Measurements from ENCODE around the gene HLX. TPM values are rescaled to one million over a fixed set of nuclear protein-coding genes. Genes with fewer than 3 reads are reported as not detected.

Gene HLX
- total RNA-seq, 1 experiment from 2014 or later = not detected

- no peaks in the 10 kb centered on the region for H3K36me3 ChIP-seq (ENCODE audit: insufficient read depth, low read length, poor library complexity, severe bottlenecking)
- ChIA-PET CTCF (no interaction called here), POLR2A (ENCODE audit: low non-redundant PET) (no interaction called here)
- no peaks in the 10 kb centered on the region for H3K27me3 ChIP-seq (replicated peaks; ENCODE audit: insufficient read depth, low read depth, low read length, poor library complexity)
- BruUV-seq (replicated peaks) = no TSS peak
- no peaks in the 10 kb centered on the region for H3K4me1 ChIP-seq (ENCODE audit: insufficient read depth, low read length, poor library complexity, severe bottlenecking)
- no peaks in the 10 kb centered on the region for H3K9me3 ChIP-seq (ENCODE audit: low read depth, low read length, poor library complexity, severe bottlenecking)
- H3K4me3 ChIP-seq (ENCODE audit: low read depth, low read length, poor library complexity, severe bottlenecking) = no peak overlapping the region
- DNase-seq (ENCODE audit: low spot score) = no peak
- H3K27ac ChIP-seq (ENCODE audit: low read depth, low read length, poor library complexity, severe bottlenecking) = no peak overlapping the region
- intact Hi-C loops (cut with micrococcal nuclease; ENCODE audit: unreplicated experiment) = no loop called here
- TF ChIP-seq EZH2 (IDR thresholded peaks at IDR 0.05; ENCODE audit: borderline replicate concordance, low read depth, low read length, poor library complexity, severe bottlenecking) (no peak), CTCF (conservative IDR thresholded peaks at IDR 0.05; ENCODE audit: low read depth, low read length) (no peak)
Observed at GRCh38 chr1:220905650-220906560, 26.7 kb downstream of the HLX start.

GRCh38 chr1:220906561-220907334, 27.5 kb downstream of the HLX start:
- POLR2A ChIA-PET (ENCODE audit: low non-redundant PET) = no interaction called here
- H3K36me3 ChIP-seq (ENCODE audit: insufficient read depth, low read length, poor library complexity, severe bottlenecking) = no peaks in the 10 kb centered on the region
- H3K4me3 ChIP-seq (ENCODE audit: low read depth, low read length, poor library complexity, severe bottlenecking) = no peak overlapping the region
- no peak overlapping the region for H3K27ac ChIP-seq (ENCODE audit: low read depth, low read length, poor library complexity, severe bottlenecking)
- no peaks in the 10 kb centered on the region for H3K9me3 ChIP-seq (ENCODE audit: low read depth, low read length, poor library complexity, severe bottlenecking)
- CTCF ChIA-PET = no interaction called here
- intact Hi-C loops (cut with micrococcal nuclease; ENCODE audit: unreplicated experiment) = no loop called here
- DNase-seq (ENCODE audit: low spot score) = no peak
- H3K4me1 ChIP-seq (ENCODE audit: insufficient read depth, low read length, poor library complexity, severe bottlenecking) = no peaks in the 10 kb centered on the region
- TF ChIP-seq EZH2 (IDR thresholded peaks at IDR 0.05; ENCODE audit: borderline replicate concordance, low read depth, low read length, poor library complexity, severe bottlenecking) (no peak), CTCF (conservative IDR thresholded peaks at IDR 0.05; ENCODE audit: low read depth, low read length) (no peak)
- H3K27me3 ChIP-seq (replicated peaks; ENCODE audit: insufficient read depth, low read depth, low read length, poor library complexity) = no peaks in the 10 kb centered on the region
- BruUV-seq (replicated peaks) = no TSS peak

GRCh38 chr1:220908757-220909156, 29.5 kb downstream of the HLX start:
- CTCF ChIA-PET = interaction anchor here (1.3 kb wide), 1 partner anchor 295 kb away, joined by 6 read pairs; no protein-coding TSS in a partner anchor
- no peaks in the 10 kb centered on the region for H3K27me3 ChIP-seq (replicated peaks; ENCODE audit: insufficient read depth, low read depth, low read length, poor library complexity)
- no peaks in the 10 kb centered on the region for H3K36me3 ChIP-seq (ENCODE audit: insufficient read depth, low read length, poor library complexity, severe bottlenecking)
- peak; percentile 39; the same call in 1 of the 2 replicates for TF ChIP-seq CTCF (conservative IDR thresholded peaks at IDR 0.05; ENCODE audit: low read depth, low read length)
- no peak for TF ChIP-seq EZH2 (IDR thresholded peaks at IDR 0.05; ENCODE audit: borderline replicate concordance, low read depth, low read length, poor library complexity, severe bottlenecking)
- H3K27ac ChIP-seq (ENCODE audit: low read depth, low read length, poor library complexity, severe bottlenecking) = no peak overlapping the region
- POLR2A ChIA-PET (ENCODE audit: low non-redundant PET) = no interaction called here
- H3K4me3 ChIP-seq (ENCODE audit: low read depth, low read length, poor library complexity, severe bottlenecking) = no peak overlapping the region
- H3K9me3 ChIP-seq (ENCODE audit: low read depth, low read length, poor library complexity, severe bottlenecking) = no peaks in the 10 kb centered on the region
- H3K4me1 ChIP-seq (ENCODE audit: insufficient read depth, low read length, poor library complexity, severe bottlenecking) = no peaks in the 10 kb centered on the region
- intact Hi-C loops (cut with micrococcal nuclease; ENCODE audit: unreplicated experiment) = no loop called here
- BruUV-seq (replicated peaks) = no TSS peak
- no peak for DNase-seq (ENCODE audit: low spot score)
